Endothelial cell of umbilical vein (primary cell): ENCODE data around the gene C20orf173. TPM values are rescaled to one million over a fixed set of nuclear protein-coding genes. Genes with fewer than 3 reads are reported as not detected.

Source experiments
- BruUV-seq: library from RNA; stranded (reverse); fragments of 400-500 nt; replicated peaks from 2 replicates; lab custom pipeline; 2021; lab: Mats Ljungman, UMichigan
- CTCF ChIA-PET: fragments of 300-600, 350-600 bp; sonication (Branson Sonifier 250); formaldehyde crosslinking; loops from one replicate; lab custom pipeline; 2021; ENCODE audit warnings: antibody characterized with exemption, inconsistent platforms; lab: Charles Lee
- POLR2A ChIA-PET: fragments of 300-600, 350-600 bp; sonication (Branson Sonifier 250); formaldehyde crosslinking; loops from one replicate; lab custom pipeline; 2021; ENCODE audit warnings: antibody characterized with exemption, inconsistent platforms; lab: Charles Lee
- DNase-seq: peaks from one replicate; pipeline ENCODE4 v3.0.0-alpha.2; 2011; ENCODE audit warnings: low read depth, low spot score
- FAIRE-seq: peaks from 2 replicates; lab custom pipeline; 2011; peaks lifted over from hg19 to GRCh38; lab: Jason Lieb, UNC
- H2AFZ ChIP-seq: 2 replicates; pipeline ENCODE4 v1.6.0; 2012; ENCODE audit warnings: low read depth, low read length, control low read depth, inconsistent platforms
- H3K27ac ChIP-seq: 2 replicates; pipeline ENCODE4 v1.5.1; 2011; ENCODE audit warnings: low read depth, mild to moderate bottlenecking, control low read depth, low read length, moderate library complexity; ENCODE audit not compliant: insufficient read depth
- H3K27me3 ChIP-seq, 2 experiments: 2 replicates each; pipeline versions ENCODE4 v1.6.0 to v1.6.1; 2011; ENCODE audit warnings: low read length in 2 of 2, mixed read lengths in 1 of 2; ENCODE audit not compliant: control insufficient read depth in 2 of 2, insufficient read depth in 2 of 2
- H3K36me3 ChIP-seq, 2 experiments: 2 replicates in 1 of 2; 3 replicates in 1 of 2; pipeline ENCODE4 v1.5.1; 2011; ENCODE audit warnings: low read length in 2 of 2, mild to moderate bottlenecking in 1 of 2, moderate library complexity in 1 of 2; ENCODE audit not compliant: control insufficient read depth in 2 of 2, insufficient read depth in 2 of 2; ENCODE audit errors: extremely low read depth in 1 of 2
- H3K4me1 ChIP-seq: 3 replicates; pipeline ENCODE4 v1.5.1; 2011; ENCODE audit warnings: mild to moderate bottlenecking, low read length; ENCODE audit not compliant: control insufficient read depth, insufficient read depth; ENCODE audit errors: extremely low read depth
- H3K4me2 ChIP-seq: 2 replicates; pipeline ENCODE4 v1.6.1; 2011; ENCODE audit warnings: low read length, control low read depth, mixed read lengths; ENCODE audit not compliant: insufficient read depth
- H3K4me3 ChIP-seq, 3 experiments: fragments of 200-600 bp in 1 of 3; sonication (generic), shearing (Covaris generic) in 1 of 3; replicated peaks in 1 of 3; 2 replicates each; pipeline ENCODE4 v1.5.1; 2011 to 2016; ENCODE audit warnings: control low read depth in 3 of 3, low read length in 3 of 3, mild to moderate bottlenecking in 2 of 3, inconsistent platforms in 1 of 3, low read depth in 1 of 3, moderate library complexity in 1 of 3; ENCODE audit not compliant: insufficient read depth in 1 of 3
- H3K79me2 ChIP-seq: 2 replicates; pipeline ENCODE4 v1.6.0; 2012; ENCODE audit warnings: low read length, inconsistent platforms; ENCODE audit not compliant: control insufficient read depth, insufficient read depth
- H3K9ac ChIP-seq: replicated peaks from 2 replicates; pipeline ENCODE3; 2011; ENCODE audit warnings: low read length, control low read depth; ENCODE audit not compliant: insufficient read depth; ENCODE audit errors: extremely low read depth
- H3K9me1 ChIP-seq: replicated peaks from 3 replicates; pipeline ENCODE4 v1.6.0; 2011; ENCODE audit warnings: mild to moderate bottlenecking, low read length; ENCODE audit not compliant: control insufficient read depth, insufficient read depth; ENCODE audit errors: extremely low read depth
- H3K9me3 ChIP-seq: replicated peaks from 2 replicates; pipeline ENCODE4 v1.5.1; 2012; ENCODE audit warnings: low read length, inconsistent platforms; ENCODE audit not compliant: control insufficient read depth, insufficient read depth
- H4K20me1 ChIP-seq: replicated peaks from 2 replicates; pipeline ENCODE3; 2011; ENCODE audit warnings: mild to moderate bottlenecking, low read length; ENCODE audit not compliant: control insufficient read depth, insufficient read depth; ENCODE audit errors: extremely low read depth
- EZH2 ChIP-seq: IDR thresholded peaks from 2 replicates; pipeline ENCODE4 v1.6.1; 2012; ENCODE audit warnings: borderline replicate concordance, low read depth, mild to moderate bottlenecking, moderate library complexity, low read length, inconsistent platforms; ENCODE audit not compliant: severe bottlenecking
- FOS ChIP-seq: IDR thresholded peaks from 2 replicates; pipeline ENCODE4 v1.6.1; 2011; ENCODE audit warnings: mild to moderate bottlenecking, low read length, moderate library complexity, borderline replicate concordance; ENCODE audit not compliant: insufficient read depth
- GATA2 ChIP-seq: IDR thresholded peaks from 2 replicates; pipeline ENCODE4 v1.7.0; 2011; ENCODE audit warnings: low read depth, mild to moderate bottlenecking, moderate library complexity, mixed read lengths, low read length; ENCODE audit not compliant: insufficient read length, insufficient read depth
- JUN ChIP-seq: IDR thresholded peaks from 2 replicates; pipeline ENCODE4 v1.6.1; 2011; ENCODE audit warnings: borderline replicate concordance, low read depth; ENCODE audit not compliant: insufficient read length, insufficient read depth
- MYC ChIP-seq: IDR thresholded peaks from one replicate; pipeline ENCODE4 v1.6.1; 2011; ENCODE audit warnings: mild to moderate bottlenecking, low read depth, low read length
- POLR2A ChIP-seq: IDR thresholded peaks from 2 replicates; pipeline ENCODE4 v1.6.1; 2012; ENCODE audit warnings: low read depth, mild to moderate bottlenecking, control low read depth, low read length
- POLR2AphosphoS5 ChIP-seq: IDR thresholded peaks from 2 replicates; pipeline ENCODE4 v1.6.1; 2012; ENCODE audit warnings: low read depth, mild to moderate bottlenecking, control low read depth, low read length, moderate library complexity; ENCODE audit not compliant: insufficient read depth
- dilution Hi-C: fragments of 300-500 bp; cut with MboI; formaldehyde crosslinking; loops from one replicate; pipeline ENCODE4 v1.15.0; 2019; ENCODE audit warnings: low sequenced_read_pairs; ENCODE audit not compliant: extremely low pct_ligation_motif_present
- intact Hi-C: fragments of 100-400 bp; cut with micrococcal nuclease; formaldehyde crosslinking; loops from one replicate; pipeline ENCODE4 v1.10.0; 2022
- polyA plus RNA-seq, 4 experiments: library from polyadenylated mRNA; depleted of rRNA in 3 of 4; stranded (reverse) in 3 of 4; unstranded in 1 of 4; fragments of >200 nt; gene quantifications; 2 replicates each; pipeline versions ENCODE4 v1.2.1 to v1.2.3, GENCODE V29; 2011 to 2012; ENCODE audit warnings: missing spikeins in 1 of 4
- total RNA-seq: library from RNA; stranded (reverse); gene quantifications from 2 replicates; pipeline ENCODE4 v1.2.3, GENCODE V29; 2021
- TF ChIP-seq, protein P1 (sequence below): IDR thresholded peaks from 2 replicates; pipeline ENCODE4 v1.6.1; 2011; ENCODE audit not compliant: insufficient read depth, insufficient read length
- TF ChIP-seq, protein P2 (sequence below), 2 donors: IDR thresholded peaks; 1 replicate in 1 of 2; 2 replicates in 1 of 2; pipeline ENCODE4 v1.5.1; 2011; ENCODE audit warnings: low read length in 2 of 2, mild to moderate bottlenecking in 2 of 2, moderate library complexity in 2 of 2, control low read depth in 1 of 2, inconsistent platforms in 1 of 2, low read depth in 1 of 2; ENCODE audit not compliant: insufficient read depth in 1 of 2; ENCODE audit errors: extremely low read depth in 1 of 2

Gene C20orf173
- total and polyA plus RNA-seq, 2 donors (not counting 3 experiments of a cell fraction or from before 2014, with no cell fraction given) = not detected

DNA sequence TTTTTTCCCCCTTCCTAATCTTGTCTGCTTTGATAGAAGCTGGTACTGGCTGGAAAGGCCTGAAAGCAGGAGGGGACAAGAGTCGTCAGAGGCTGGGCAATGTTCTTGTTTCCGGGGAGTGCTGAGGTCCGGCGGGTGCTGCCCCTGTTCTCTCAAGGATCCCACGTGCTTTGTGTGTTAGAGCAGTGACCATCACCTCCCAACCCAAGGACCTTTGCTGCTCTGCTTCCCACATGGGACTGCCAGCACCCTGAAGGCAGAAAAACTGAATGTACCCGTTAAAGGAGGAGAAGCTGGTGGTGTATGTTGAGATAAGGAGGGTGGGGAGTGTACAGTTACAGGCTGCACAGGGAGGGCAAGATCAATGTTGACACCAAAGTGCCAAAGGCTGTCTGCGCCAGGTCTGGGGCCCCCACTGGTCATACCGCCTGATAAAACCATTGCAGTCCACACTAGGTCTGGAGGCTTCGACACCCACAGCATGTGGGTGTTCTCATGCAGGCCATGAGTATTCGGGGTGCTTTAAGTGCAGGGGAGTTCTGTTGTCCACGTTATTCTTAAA, 15.0 kb downstream of the C20orf173 start:
- DNase-seq = no peak
- Histone ChIP-seq H3K9me3 (no peaks in the 10 kb centered on the region), H4K20me1 (no peaks in the 10 kb centered on the region), H3K9ac (no peak overlapping the region), H3K4me3 (no peak overlapping the region), H2AFZ (no peak overlapping the region), H3K4me2 (no peak overlapping the region), H3K36me3 (peaks cover 0 to 7% of the 10 kb centered on the region in 2 experiments), H3K27ac (no peak overlapping the region), H3K79me2 (no peaks in the 10 kb centered on the region), H3K4me1 (no peaks in the 10 kb centered on the region), H3K27me3 (no peaks in the 10 kb centered on the region), H3K9me1 (no peaks in the 10 kb centered on the region)
- ChIA-PET POLR2A (no interaction called here), CTCF (no interaction called here)
- intact Hi-C loops (loop anchor here (5.0 to 10.0 kb wide), 3 partner anchors 52 to 180 kb away; partner anchors contain the start of genes NFS1, ROMO1 and SPAG4), dilution Hi-C loops (no loop called here)
- no TSS peak for BruUV-seq
- no peak for TF ChIP-seq POLR2A
- no peak for TF ChIP-seq FOS
- TF ChIP-seq POLR2AphosphoS5 = no peak
- TF ChIP-seq MYC = no peak
- TF ChIP-seq, protein P1, sequence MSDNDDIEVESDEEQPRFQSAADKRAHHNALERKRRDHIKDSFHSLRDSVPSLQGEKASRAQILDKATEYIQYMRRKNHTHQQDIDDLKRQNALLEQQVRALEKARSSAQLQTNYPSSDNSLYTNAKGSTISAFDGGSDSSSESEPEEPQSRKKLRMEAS = no peak
- no peak for TF ChIP-seq EZH2
- TF ChIP-seq JUN = no peak
- no peak for TF ChIP-seq GATA2
- TF ChIP-seq, protein P2, sequence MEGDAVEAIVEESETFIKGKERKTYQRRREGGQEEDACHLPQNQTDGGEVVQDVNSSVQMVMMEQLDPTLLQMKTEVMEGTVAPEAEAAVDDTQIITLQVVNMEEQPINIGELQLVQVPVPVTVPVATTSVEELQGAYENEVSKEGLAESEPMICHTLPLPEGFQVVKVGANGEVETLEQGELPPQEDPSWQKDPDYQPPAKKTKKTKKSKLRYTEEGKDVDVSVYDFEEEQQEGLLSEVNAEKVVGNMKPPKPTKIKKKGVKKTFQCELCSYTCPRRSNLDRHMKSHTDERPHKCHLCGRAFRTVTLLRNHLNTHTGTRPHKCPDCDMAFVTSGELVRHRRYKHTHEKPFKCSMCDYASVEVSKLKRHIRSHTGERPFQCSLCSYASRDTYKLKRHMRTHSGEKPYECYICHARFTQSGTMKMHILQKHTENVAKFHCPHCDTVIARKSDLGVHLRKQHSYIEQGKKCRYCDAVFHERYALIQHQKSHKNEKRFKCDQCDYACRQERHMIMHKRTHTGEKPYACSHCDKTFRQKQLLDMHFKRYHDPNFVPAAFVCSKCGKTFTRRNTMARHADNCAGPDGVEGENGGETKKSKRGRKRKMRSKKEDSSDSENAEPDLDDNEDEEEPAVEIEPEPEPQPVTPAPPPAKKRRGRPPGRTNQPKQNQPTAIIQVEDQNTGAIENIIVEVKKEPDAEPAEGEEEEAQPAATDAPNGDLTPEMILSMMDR (IDR thresholded peaks at IDR 0.05; ENCODE audit: extremely low read depth in 1 of 2, insufficient read depth in 1 of 2, low read depth in 1 of 2, low read length in 2 of 2) = no peak
- no peak for FAIRE-seq
